ENCODE data around the gene SWI5.

The SWI5 gene

DNA sequence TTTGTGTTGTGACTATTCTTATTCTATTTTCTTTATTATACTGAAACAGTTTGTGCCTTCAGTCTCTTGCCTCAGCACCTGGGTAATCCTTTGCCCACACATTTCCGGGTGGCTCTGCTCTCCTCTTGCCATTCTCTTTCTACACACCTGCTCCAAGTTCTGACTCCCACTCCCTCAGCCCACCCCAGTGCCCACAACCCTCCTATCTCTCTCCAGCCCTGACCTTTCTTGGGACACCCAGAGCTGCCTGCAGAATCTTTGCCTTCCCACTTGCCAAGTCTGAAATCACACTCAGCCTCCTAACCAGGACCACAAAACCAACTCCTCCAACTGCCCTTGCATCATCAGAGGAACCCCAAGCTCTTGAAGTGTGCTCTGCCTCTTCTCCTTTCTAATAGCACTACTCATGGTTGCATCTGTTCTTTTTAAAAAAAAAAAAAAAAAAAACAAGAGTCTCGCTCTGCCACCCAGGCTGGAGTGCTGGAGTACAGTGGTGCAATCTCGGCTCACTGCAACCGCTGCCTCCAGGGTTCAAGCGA, 4.1 kb downstream of the SWI5 start:
- TF ChIP-seq, protein P1, sequence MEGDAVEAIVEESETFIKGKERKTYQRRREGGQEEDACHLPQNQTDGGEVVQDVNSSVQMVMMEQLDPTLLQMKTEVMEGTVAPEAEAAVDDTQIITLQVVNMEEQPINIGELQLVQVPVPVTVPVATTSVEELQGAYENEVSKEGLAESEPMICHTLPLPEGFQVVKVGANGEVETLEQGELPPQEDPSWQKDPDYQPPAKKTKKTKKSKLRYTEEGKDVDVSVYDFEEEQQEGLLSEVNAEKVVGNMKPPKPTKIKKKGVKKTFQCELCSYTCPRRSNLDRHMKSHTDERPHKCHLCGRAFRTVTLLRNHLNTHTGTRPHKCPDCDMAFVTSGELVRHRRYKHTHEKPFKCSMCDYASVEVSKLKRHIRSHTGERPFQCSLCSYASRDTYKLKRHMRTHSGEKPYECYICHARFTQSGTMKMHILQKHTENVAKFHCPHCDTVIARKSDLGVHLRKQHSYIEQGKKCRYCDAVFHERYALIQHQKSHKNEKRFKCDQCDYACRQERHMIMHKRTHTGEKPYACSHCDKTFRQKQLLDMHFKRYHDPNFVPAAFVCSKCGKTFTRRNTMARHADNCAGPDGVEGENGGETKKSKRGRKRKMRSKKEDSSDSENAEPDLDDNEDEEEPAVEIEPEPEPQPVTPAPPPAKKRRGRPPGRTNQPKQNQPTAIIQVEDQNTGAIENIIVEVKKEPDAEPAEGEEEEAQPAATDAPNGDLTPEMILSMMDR (IDR thresholded peaks at IDR 0.05; ENCODE audit: insufficient read depth, low read depth, low read length, missing control alignments) = no peak
- no peak for DNase-seq (ENCODE audit: low read depth)
- no peak overlapping the region for H3K4me3 ChIP-seq (ENCODE audit: low read depth, low read length)

DNA sequence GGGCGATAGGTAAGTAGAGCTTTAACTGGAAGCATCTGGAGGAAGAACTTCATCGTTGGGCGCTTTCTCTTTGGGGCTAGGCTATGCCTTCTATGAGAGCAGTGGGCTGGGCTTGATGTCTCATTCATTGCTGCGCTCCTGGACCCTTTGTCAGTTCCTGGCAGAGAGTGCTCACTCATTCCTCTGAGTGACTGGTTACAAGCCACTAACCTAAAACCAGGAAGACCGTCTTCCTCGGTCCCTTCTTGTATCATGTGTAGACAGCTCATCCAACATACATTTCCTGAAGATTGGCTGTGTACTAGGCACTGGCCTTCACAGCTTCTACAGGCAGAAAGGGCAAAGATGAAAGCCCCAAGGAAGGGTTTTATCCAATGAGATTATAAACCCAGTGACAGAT, 6.4 kb downstream of the SWI5 start:
- DNase-seq (ENCODE audit: low read depth) = no peak
- TF ChIP-seq, protein P1 (IDR thresholded peaks at IDR 0.05; ENCODE audit: insufficient read depth, low read depth, low read length, missing control alignments) = no peak

DNA sequence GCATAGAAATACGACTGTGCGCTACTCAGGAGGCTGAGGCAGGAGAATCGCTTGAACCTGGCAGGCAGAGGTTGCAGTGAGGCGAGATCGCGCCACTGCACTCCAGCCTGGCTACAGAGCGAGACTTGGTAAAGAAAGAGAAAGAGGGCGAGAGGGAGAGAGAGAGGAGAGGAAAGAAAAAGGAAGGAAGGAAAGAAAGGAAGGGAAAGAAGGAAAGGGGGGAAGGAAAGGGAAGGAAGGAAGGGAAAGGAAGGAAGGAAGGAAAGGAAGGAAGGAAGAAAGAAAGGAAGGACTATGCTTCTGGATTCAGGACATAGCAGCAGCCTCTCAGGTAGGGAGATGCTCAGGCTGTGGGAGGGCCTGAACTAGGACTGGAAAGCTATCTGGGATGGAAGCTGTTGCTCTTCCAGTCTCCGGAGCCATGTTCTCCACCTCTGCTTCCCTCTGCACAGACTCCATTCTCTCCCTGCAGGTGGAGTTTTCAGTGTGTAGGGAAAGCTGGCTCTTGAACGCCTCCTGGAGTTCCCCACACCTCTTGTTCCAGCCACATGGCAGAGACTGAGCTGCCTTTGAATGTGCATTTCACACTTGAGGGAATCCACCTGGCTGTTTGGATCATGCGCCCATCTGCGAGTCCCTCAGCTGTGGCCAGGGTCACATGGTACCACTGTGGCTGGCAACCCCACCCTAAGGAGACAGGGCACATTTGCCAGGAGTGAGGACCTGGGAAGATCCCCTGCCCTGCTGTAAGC, 9.1 kb downstream of the SWI5 start:
- DNase-seq (ENCODE audit: low read depth) = no peak
- no peak overlapping the region for H3K4me3 ChIP-seq (ENCODE audit: low read depth, low read length)
- TF ChIP-seq, protein P1 (IDR thresholded peaks at IDR 0.05; ENCODE audit: insufficient read depth, low read depth, low read length, missing control alignments) = no peak

More for the DNA sequence above, 6.4 kb downstream of the SWI5 start:
- no peak overlapping the region for H3K4me3 ChIP-seq (ENCODE audit: low read depth, low read length)

DNA sequence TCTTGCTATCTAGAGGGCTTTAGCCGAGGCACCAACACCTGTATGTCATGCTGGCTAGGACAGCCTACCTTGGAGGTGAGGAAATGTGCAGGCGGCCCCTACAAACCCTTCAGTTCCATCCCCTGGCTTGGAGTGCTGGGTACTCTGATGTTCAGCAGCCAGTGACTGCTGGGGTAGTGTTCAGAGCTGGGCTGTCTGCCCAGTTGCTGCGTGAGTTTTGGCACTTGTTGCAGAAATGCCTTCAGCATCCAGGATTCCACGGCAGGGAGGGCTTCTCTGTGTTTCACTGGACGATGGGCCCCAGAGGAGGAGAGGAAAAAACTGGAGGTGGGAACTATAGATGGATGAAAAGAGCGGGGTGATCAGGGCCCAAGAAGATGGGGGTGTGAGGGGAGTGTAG, 10.4 kb downstream of the SWI5 start:
- TF ChIP-seq, protein P1 (IDR thresholded peaks at IDR 0.05; ENCODE audit: insufficient read depth, low read depth, low read length, missing control alignments) = no peak
- no peak for DNase-seq (ENCODE audit: low read depth)
- H3K4me3 ChIP-seq (ENCODE audit: low read depth, low read length) = no peak overlapping the region

DNA sequence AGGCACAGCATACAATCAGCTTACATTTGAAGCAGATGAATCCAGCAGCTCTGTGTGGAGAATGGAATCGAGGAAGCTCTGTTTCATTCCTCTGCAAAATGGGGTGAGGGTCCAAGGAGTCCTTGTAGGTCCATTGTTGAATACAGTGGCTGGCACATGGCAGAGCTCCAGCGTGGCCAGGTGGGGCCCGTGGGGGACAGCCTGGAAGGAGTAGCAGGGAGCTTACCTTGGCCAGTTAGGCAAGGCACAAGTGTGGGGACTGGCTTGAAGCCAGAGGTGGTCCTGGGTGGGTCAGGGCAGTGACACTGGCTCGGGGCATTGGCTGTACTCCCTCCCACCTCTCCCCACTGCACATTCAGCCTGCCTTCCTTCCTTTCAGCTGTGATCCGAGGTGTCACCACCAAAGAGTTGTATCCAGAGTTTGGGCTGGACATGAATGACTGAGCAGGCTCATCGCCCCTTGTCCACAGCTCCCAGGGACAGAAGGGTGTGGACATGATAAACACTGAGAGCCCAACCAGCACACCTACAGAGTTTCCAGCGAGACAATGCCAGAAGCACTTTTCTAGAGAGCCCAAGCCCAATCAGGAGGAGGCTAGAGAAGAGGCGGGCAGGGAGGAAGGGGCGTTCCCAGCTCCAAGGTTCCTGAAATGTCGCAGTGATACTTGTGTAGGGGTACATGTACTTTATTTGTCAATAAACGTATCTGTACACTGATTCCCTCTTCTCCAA, 12.4 kb downstream of the SWI5 start:
- DNase-seq (ENCODE audit: low read depth) = no peak
- TF ChIP-seq, protein P1 (IDR thresholded peaks at IDR 0.05; ENCODE audit: insufficient read depth, low read depth, low read length, missing control alignments) = no peak
- no peak overlapping the region for H3K4me3 ChIP-seq (ENCODE audit: low read depth, low read length)

DNA sequence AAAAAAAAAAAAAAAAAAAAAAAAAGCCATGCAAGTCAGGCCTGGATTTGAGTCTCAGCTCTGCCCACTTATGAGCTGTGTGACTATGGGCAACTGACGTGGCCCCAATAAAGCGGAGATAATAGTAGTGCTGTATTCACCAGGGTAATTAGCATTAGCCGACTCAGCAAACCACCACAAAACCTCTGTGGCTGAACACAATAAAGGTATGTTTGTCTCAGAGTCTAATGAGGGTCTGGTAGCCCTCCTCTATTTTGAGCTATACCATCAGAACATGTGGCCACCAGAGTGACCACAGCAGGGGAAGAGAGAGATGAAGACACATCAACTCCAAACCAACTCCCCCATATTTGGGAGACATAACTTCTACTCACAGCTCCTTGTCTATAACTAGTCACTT, 15.9 kb downstream of the SWI5 start:
- H3K4me3 ChIP-seq (ENCODE audit: low read depth, low read length) = no peak overlapping the region
- no peak for DNase-seq (ENCODE audit: low read depth)
- TF ChIP-seq, protein P1 (IDR thresholded peaks at IDR 0.05; ENCODE audit: insufficient read depth, low read depth, low read length, missing control alignments) = no peak
